ENCODE measurements around the gene SCYGR5.
"Not testable (repeated sequence)": the region's sequence is repeated elsewhere in the genome, so short reads cannot be mapped to it uniquely, and the experiment has no call there.

Gene SCYGR5

GRCh38 chr2:227657199-227657845, 9.3 kb upstream of the SCYGR5 start:
- Mint-ChIP-seq H3K36me3 (no peaks in the 10 kb centered on the region), H3K27ac (no peak overlapping the region), H3K27me3 (peaks cover 5% of the 10 kb centered on the region), H3K4me3 (no peak overlapping the region), H3K9me3 (ENCODE audit: low read depth) (no peaks in the 10 kb centered on the region), H3K4me1 (ENCODE audit: low read depth) (no peaks in the 10 kb centered on the region)

GRCh38 chr2:227661025-227661649, 5.5 kb upstream of the SCYGR5 start:
- H3K4me1 Mint-ChIP-seq (ENCODE audit: low read depth), result no peaks in the 10 kb centered on the region
- H3K27me3 Mint-ChIP-seq, result peaks cover 6% of the 10 kb centered on the region
- H3K36me3 Mint-ChIP-seq, result no peaks in the 10 kb centered on the region
- no peak overlapping the region for H3K27ac Mint-ChIP-seq
- H3K9me3 Mint-ChIP-seq (ENCODE audit: low read depth), result no peaks in the 10 kb centered on the region
- no peak overlapping the region for H3K4me3 Mint-ChIP-seq

GRCh38 chr2:227661827-227662226, 4.8 kb upstream of the SCYGR5 start:
- Mint-ChIP-seq H3K4me3 (no peak overlapping the region), H3K27ac (no peak overlapping the region), H3K4me1 (ENCODE audit: low read depth) (no peaks in the 10 kb centered on the region), H3K36me3 (no peaks in the 10 kb centered on the region), H3K9me3 (ENCODE audit: low read depth) (no peaks in the 10 kb centered on the region), H3K27me3 (peaks cover 6% of the 10 kb centered on the region)

GRCh38 chr2:227665189-227665940, 1.2 kb upstream of the SCYGR5 start:
- H3K4me1 Mint-ChIP-seq (ENCODE audit: low read depth), result no peaks in the 10 kb centered on the region
- H3K9me3 Mint-ChIP-seq (ENCODE audit: low read depth), result no peaks in the 10 kb centered on the region
- no peak overlapping the region for H3K4me3 Mint-ChIP-seq
- peaks cover 6% of the 10 kb centered on the region for H3K27me3 Mint-ChIP-seq
- H3K36me3 Mint-ChIP-seq, result no peaks in the 10 kb centered on the region
- H3K27ac Mint-ChIP-seq, result no peak overlapping the region

- no peaks in the 10 kb centered on the region for H3K36me3 Mint-ChIP-seq
These were observed 4.7 kb downstream of the SCYGR5 start for GRCh38 chr2:227671170-227671905.

GRCh38 chr2:227673620-227674019, 7.0 kb downstream of the SCYGR5 start:
- not testable (repeated sequence) for H3K27ac Mint-ChIP-seq; H3K27me3 Mint-ChIP-seq; H3K36me3 Mint-ChIP-seq; H3K4me1 Mint-ChIP-seq (ENCODE audit: low read depth); H3K4me3 Mint-ChIP-seq; H3K9me3 Mint-ChIP-seq (ENCODE audit: low read depth)

More at GRCh38 chr2:227671170-227671905, 4.7 kb downstream of the SCYGR5 start:
- Mint-ChIP-seq H3K4me3 (no peak overlapping the region), H3K4me1 (ENCODE audit: low read depth) (no peaks in the 10 kb centered on the region), H3K27me3 (peaks cover under 1% of the 10 kb centered on the region), H3K27ac (no peak overlapping the region), H3K9me3 (ENCODE audit: low read depth) (no peaks in the 10 kb centered on the region)

GRCh38 chr2:227674485-227674884, 7.9 kb downstream of the SCYGR5 start:
- Mint-ChIP-seq H3K4me3 (no peak overlapping the region), H3K9me3 (ENCODE audit: low read depth) (no peaks in the 10 kb centered on the region), H3K36me3 (no peaks in the 10 kb centered on the region), H3K27ac (no peak overlapping the region), H3K4me1 (ENCODE audit: low read depth) (no peaks in the 10 kb centered on the region), H3K27me3 (peaks cover 1% of the 10 kb centered on the region)

- Mint-ChIP-seq H3K27me3 (peaks cover 1% of the 10 kb centered on the region), H3K36me3 (no peaks in the 10 kb centered on the region), H3K27ac (no peak overlapping the region), H3K4me1 (ENCODE audit: low read depth) (no peaks in the 10 kb centered on the region), H3K4me3 (no peak overlapping the region), H3K9me3 (ENCODE audit: low read depth) (no peaks in the 10 kb centered on the region)
These were observed 11.3 kb downstream of the SCYGR5 start for GRCh38 chr2:227677928-227678327.

GRCh38 chr2:227684258-227684657, 17.7 kb downstream of the SCYGR5 start:
- Mint-ChIP-seq H3K27me3 (peaks cover 5% of the 10 kb centered on the region), H3K9me3 (ENCODE audit: low read depth) (no peaks in the 10 kb centered on the region), H3K27ac (no peak overlapping the region), H3K4me1 (ENCODE audit: low read depth) (no peaks in the 10 kb centered on the region), H3K36me3 (no peaks in the 10 kb centered on the region), H3K4me3 (no peak overlapping the region)

GRCh38 chr2:227687189-227687588, 20.6 kb downstream of the SCYGR5 start:
- H3K4me3 Mint-ChIP-seq, result no peak overlapping the region
- H3K27me3 Mint-ChIP-seq, result peaks cover 13% of the 10 kb centered on the region
- no peaks in the 10 kb centered on the region for H3K4me1 Mint-ChIP-seq (ENCODE audit: low read depth)
- H3K27ac Mint-ChIP-seq, result no peak overlapping the region
- H3K36me3 Mint-ChIP-seq, result no peaks in the 10 kb centered on the region
- no peaks in the 10 kb centered on the region for H3K9me3 Mint-ChIP-seq (ENCODE audit: low read depth)

- peaks cover 3% of the 10 kb centered on the region for H3K9me3 Mint-ChIP-seq (ENCODE audit: low read depth)
- H3K36me3 Mint-ChIP-seq, result no peaks in the 10 kb centered on the region
- H3K4me1 Mint-ChIP-seq (ENCODE audit: low read depth), result no peaks in the 10 kb centered on the region
- H3K27ac Mint-ChIP-seq, result no peak overlapping the region
- H3K27me3 Mint-ChIP-seq, result peaks cover 9% of the 10 kb centered on the region
- no peak overlapping the region for H3K4me3 Mint-ChIP-seq
These were observed 30.5 kb downstream of the SCYGR5 start for GRCh38 chr2:227696990-227697679.

- Mint-ChIP-seq H3K36me3 (no peaks in the 10 kb centered on the region), H3K4me3 (no peak overlapping the region), H3K27me3 (peaks cover 11% of the 10 kb centered on the region), H3K27ac (no peak overlapping the region), H3K4me1 (ENCODE audit: low read depth) (no peaks in the 10 kb centered on the region), H3K9me3 (ENCODE audit: low read depth) (peaks cover 3% of the 10 kb centered on the region)
These were observed 35.0 kb downstream of the SCYGR5 start for GRCh38 chr2:227701556-227701955.

GRCh38 chr2:227703280-227703732, 36.7 kb downstream of the SCYGR5 start:
- H3K27ac Mint-ChIP-seq, result no peak overlapping the region
- no peak overlapping the region for H3K4me3 Mint-ChIP-seq
- H3K27me3 Mint-ChIP-seq, result peaks cover 11% of the 10 kb centered on the region
- no peaks in the 10 kb centered on the region for H3K4me1 Mint-ChIP-seq (ENCODE audit: low read depth)
- H3K9me3 Mint-ChIP-seq (ENCODE audit: low read depth), result peaks cover 3% of the 10 kb centered on the region
- no peaks in the 10 kb centered on the region for H3K36me3 Mint-ChIP-seq

GRCh38 chr2:227703961-227704360, 37.4 kb downstream of the SCYGR5 start:
- Mint-ChIP-seq H3K27me3 (peaks cover 12% of the 10 kb centered on the region), H3K9me3 (ENCODE audit: low read depth) (peaks cover 3% of the 10 kb centered on the region), H3K36me3 (no peaks in the 10 kb centered on the region), H3K27ac (no peak overlapping the region), H3K4me3 (no peak overlapping the region), H3K4me1 (ENCODE audit: low read depth) (no peaks in the 10 kb centered on the region)

All from activated naive CD8-positive, alpha-beta T cell (primary cell).